Effector memory CD4-positive, alpha-beta T cell (primary cell): ENCODE measurements around the gene CDY1B.
"Not testable (repeated sequence)": the region's sequence is repeated elsewhere in the genome, so short reads cannot be mapped to it uniquely, and the experiment has no call there.

Experiments
- DNase-seq, 3 donors: peaks; one replicate each; pipeline ENCODE4 v3.0.0-alpha.2; 2020
- H3K27ac ChIP-seq: 2 replicates; pipeline ENCODE4 v1.7.0; 2013; ENCODE audit warnings: mild to moderate bottlenecking, low read length, moderate library complexity; ENCODE audit not compliant: insufficient read depth, poor library complexity, severe bottlenecking
- H3K27me3 ChIP-seq: replicated peaks from 2 replicates; pipeline ENCODE4 v1.7.0; 2013; ENCODE audit warnings: mild to moderate bottlenecking, low read length; ENCODE audit not compliant: insufficient read depth, control insufficient read depth, poor library complexity, severe bottlenecking
- H3K36me3 ChIP-seq: 2 replicates; pipeline ENCODE4 v1.7.0; 2013; ENCODE audit warnings: mild to moderate bottlenecking, low read length, moderate library complexity; ENCODE audit not compliant: control insufficient read depth, insufficient read depth
- H3K4me1 ChIP-seq: 2 replicates; pipeline ENCODE4 v1.7.0; 2013; ENCODE audit warnings: low read length, mild to moderate bottlenecking; ENCODE audit not compliant: control insufficient read depth, insufficient read depth, poor library complexity, severe bottlenecking
- H3K4me3 ChIP-seq: 2 replicates; pipeline ENCODE4 v1.7.0; 2013; ENCODE audit warnings: low read length, low read depth, mild to moderate bottlenecking; ENCODE audit not compliant: insufficient read depth, poor library complexity, severe bottlenecking
- H3K9me3 ChIP-seq: 2 replicates; pipeline ENCODE4 v1.7.0; 2013; ENCODE audit warnings: mild to moderate bottlenecking, low read length, moderate library complexity; ENCODE audit not compliant: control insufficient read depth
- total RNA-seq, 3 donors: gene quantifications; one replicate each; lab custom pipeline; 2026; lab: John Stamatoyannopoulos, UW

Gene CDY1B
- total RNA-seq = 0 reads per million in 3 donors

- H3K4me3 ChIP-seq, H3K9me3 ChIP-seq, H3K27me3 ChIP-seq, H3K36me3 ChIP-seq, H3K27ac ChIP-seq, DNase-seq, H3K4me1 ChIP-seq: not testable (repeated sequence)
Observed at GRCh38 chrY:24047919-24048318, at the start of gene CDY1B. Gene CDY1B, minus strand, starts transcription at chrY:24048019. Its CDS starts 331 bp downstream, at chrY:24047688.

GRCh38 chrY:24049525-24049924 is 1.7 kb upstream of the CDY1B start:
- H3K4me1 ChIP-seq, H3K4me3 ChIP-seq, H3K9me3 ChIP-seq, DNase-seq, H3K27ac ChIP-seq, H3K36me3 ChIP-seq, H3K27me3 ChIP-seq: not testable (repeated sequence)

GRCh38 chrY:24043209-24043608 is 4.6 kb downstream of the CDY1B start:
- not testable (repeated sequence) for H3K27me3 ChIP-seq, H3K4me3 ChIP-seq, H3K9me3 ChIP-seq, H3K36me3 ChIP-seq, DNase-seq, H3K27ac ChIP-seq, H3K4me1 ChIP-seq

GRCh38 chrY:24039008-24039718 is 8.7 kb downstream of the CDY1B start:
- H3K27ac ChIP-seq, H3K27me3 ChIP-seq, DNase-seq, H3K36me3 ChIP-seq, H3K4me3 ChIP-seq, H3K4me1 ChIP-seq, H3K9me3 ChIP-seq: not testable (repeated sequence)

GRCh38 chrY:24026212-24027103 is 21.4 kb downstream of the CDY1B start:
- not testable (repeated sequence) for H3K27ac ChIP-seq, DNase-seq, H3K4me1 ChIP-seq, H3K9me3 ChIP-seq, H3K36me3 ChIP-seq, H3K27me3 ChIP-seq, H3K4me3 ChIP-seq
